Lower leg skin (tissue), 4 donors: Measurements from ENCODE around the gene MAP7. TPM values are rescaled to one million over a fixed set of nuclear protein-coding genes. Genes with fewer than 3 reads are reported as not detected.

Experiments
- DNase-seq, 2 donors: peaks; one replicate each; pipeline ENCODE4 v3.0.0-alpha.2; 2019; ENCODE audit warnings: low spot score in 2 of 2
- H3K4me3 ChIP-seq: fragments of 200-600 bp; sonication (generic); 2 replicates; pipeline ENCODE4 v1.5.1; 2017; ENCODE audit warnings: mild to moderate bottlenecking, low read depth; ENCODE audit not compliant: poor library complexity, severe bottlenecking
- POLR2A ChIP-seq, 2 donors: fragments of 450-650 bp; IDR thresholded peaks; one replicate each; pipeline ENCODE4 v1.6.1; 2016 to 2017; ENCODE audit warnings: antibody characterized with exemption in 2 of 2, mild to moderate bottlenecking in 1 of 2, moderate library complexity in 1 of 2
- WGBS, 2 donors: methylation state at CpG; one replicate each; pipeline ENCODE4 v1.1.5; 2018; 5-methylcytosine and 5-hydroxymethylcytosine counted together
- intact Hi-C: fragments of 100-400 bp; cut with DNase I; formaldehyde crosslinking; loops from one replicate; pipeline ENCODE4 v1.15.0; 2023; ENCODE audit warnings: low total_unique reads
- total RNA-seq, 4 donors: library from RNA; depleted of rRNA; stranded (reverse); fragments of >200 nt; gene quantifications; one replicate each; pipeline ENCODE4 v1.1.0, GENCODE V29; 2016
- TF ChIP-seq, protein P1 (sequence below), 3 donors: fragments of 450-650 bp; IDR thresholded peaks; one replicate each; pipeline ENCODE4 v1.5.1; 2016; ENCODE audit warnings: antibody characterized with exemption in 3 of 3, mild to moderate bottlenecking in 3 of 3, moderate library complexity in 2 of 3

Gene MAP7
- total RNA-seq, 4 donors from 2014 or later: 32.5 to 41.8 (median 39.0) TPM

DNA sequence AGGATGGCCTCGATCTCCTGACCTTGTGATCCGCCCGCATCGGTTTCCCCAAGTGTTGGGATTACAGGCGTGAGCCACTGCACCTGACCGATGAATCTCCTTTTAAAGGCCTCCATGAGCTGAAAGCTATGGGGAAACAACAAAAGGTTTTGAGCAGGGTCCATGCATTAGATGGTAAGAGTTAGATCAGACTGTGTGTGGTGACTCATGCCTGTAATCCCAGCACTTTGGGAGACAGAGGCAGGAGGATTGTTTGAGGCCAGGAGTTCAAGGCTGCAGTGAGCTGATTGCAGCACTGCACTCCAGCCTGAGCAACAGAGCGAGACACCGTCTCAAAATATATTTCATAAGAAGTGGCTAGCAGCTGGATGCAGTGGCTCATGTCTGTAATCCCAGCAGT is 219.6 kb downstream of the MAP7 start:
- WGBS, 2 donors: 96 to 100% methylated on average over 8 of the region's 8 CpGs
- TF ChIP-seq, protein P1, sequence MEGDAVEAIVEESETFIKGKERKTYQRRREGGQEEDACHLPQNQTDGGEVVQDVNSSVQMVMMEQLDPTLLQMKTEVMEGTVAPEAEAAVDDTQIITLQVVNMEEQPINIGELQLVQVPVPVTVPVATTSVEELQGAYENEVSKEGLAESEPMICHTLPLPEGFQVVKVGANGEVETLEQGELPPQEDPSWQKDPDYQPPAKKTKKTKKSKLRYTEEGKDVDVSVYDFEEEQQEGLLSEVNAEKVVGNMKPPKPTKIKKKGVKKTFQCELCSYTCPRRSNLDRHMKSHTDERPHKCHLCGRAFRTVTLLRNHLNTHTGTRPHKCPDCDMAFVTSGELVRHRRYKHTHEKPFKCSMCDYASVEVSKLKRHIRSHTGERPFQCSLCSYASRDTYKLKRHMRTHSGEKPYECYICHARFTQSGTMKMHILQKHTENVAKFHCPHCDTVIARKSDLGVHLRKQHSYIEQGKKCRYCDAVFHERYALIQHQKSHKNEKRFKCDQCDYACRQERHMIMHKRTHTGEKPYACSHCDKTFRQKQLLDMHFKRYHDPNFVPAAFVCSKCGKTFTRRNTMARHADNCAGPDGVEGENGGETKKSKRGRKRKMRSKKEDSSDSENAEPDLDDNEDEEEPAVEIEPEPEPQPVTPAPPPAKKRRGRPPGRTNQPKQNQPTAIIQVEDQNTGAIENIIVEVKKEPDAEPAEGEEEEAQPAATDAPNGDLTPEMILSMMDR (IDR thresholded peaks at IDR 0.05): no peak
- TF ChIP-seq POLR2A (IDR thresholded peaks at IDR 0.05): no peak
- intact Hi-C loops: no loop called here
- H3K4me3 ChIP-seq: no peak overlapping the region
- DNase-seq: no peak

DNA sequence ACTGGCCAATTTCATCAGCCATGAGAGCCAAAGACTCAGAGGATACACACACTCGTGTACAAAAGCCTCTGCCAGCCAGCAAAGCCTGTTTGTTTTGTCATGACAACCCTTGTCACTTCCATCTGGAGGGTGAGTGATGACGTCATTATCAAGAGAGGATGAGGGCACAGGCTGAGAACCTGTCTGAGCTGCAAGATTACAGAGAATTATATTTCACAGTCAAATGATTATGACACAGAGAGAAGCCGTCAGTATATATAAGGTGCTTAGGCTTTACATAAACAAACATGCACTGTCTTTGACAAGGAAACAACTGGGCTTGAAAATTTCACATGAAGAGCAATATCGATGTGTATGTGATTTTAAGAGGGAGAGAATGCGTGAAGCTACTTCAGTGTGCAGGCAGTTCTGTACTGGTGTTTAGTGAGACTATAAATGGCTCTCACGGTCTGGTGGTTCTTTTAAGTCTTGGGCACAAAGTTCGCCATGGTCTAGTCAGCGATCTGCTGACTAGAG is 224.1 kb downstream of the MAP7 start:
- no peak for TF ChIP-seq POLR2A (IDR thresholded peaks at IDR 0.05)
- TF ChIP-seq, protein P1 (IDR thresholded peaks at IDR 0.05): no peak
- intact Hi-C loops: no loop called here
- 71 to 72% methylated on average over 8 of the region's 8 CpGs for WGBS, 2 donors
- no peak overlapping the region for H3K4me3 ChIP-seq
- no peak for DNase-seq

DNA sequence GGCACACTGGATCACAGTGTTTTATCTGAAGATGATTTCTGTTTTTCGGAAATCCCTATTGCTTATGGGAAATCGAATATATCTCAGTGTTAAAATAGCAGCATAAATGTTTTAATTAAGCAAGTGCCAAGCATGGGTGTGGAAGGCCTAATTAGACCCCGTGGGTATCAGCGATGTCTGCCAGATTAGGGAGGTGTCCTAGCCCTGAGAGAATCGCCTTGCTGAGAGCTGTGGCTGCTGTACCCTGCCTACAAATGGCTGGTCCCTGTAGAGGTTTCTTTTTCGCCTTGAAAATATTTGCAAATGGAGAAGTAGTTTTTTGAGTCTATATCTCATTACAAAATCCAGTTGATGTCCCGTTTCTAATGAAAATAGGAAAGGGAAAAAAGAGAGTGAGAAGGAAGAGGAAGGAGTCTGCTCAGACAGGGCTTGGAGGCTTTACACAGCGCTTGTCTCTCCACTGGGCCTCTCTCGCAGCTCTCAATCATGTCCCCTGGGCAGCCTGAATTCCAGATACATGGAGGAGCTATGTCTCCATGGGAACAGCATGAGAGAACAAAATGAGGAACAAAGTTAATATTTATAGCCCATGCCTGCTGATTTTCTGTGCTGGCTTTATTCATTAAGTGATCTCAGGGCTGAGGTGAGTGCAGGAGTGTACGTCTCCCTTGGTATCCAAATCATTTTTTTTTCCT is 225.4 kb downstream of the MAP7 start:
- no peak for DNase-seq
- intact Hi-C loops: no loop called here
- TF ChIP-seq POLR2A (IDR thresholded peaks at IDR 0.05): no peak
- TF ChIP-seq, protein P1 (IDR thresholded peaks at IDR 0.05): no peak
- H3K4me3 ChIP-seq: no peak overlapping the region
- 32 to 43% methylated on average over 10 of the region's 10 CpGs for WGBS, 2 donors

DNA sequence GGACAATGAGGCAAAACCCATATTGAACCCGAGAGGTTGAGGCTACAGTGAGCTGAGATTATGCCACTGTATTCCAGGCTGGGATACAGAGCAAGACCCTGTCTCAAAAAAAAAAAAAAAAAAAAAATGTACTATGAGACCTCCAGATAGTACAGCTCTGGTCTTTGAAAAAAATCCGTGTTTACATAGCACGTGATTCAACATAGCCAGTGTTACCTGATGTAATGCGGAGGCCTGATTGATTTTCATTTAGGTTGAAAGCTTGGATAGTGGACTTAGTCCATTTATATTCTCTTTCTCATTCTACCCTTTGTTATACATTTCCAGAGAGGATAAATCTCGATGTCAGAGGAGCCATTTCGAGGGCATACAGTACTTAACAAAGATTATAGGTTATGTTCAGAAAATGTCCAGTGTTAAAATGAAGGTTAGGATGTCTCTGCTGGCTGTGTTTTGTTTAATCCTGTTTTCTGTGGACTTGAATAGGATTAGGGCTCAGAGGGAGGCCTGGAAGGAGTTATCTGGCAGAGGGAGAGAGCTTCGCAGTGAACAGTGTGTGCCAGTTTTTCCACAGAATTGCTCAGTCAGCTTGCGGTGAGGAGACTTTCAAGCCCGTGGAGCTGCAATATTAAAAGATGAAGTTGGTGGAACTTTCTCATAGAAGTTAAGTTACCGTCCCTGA is 226.7 kb downstream of the MAP7 start:
- DNase-seq: no peak
- intact Hi-C loops: no loop called here

DNA sequence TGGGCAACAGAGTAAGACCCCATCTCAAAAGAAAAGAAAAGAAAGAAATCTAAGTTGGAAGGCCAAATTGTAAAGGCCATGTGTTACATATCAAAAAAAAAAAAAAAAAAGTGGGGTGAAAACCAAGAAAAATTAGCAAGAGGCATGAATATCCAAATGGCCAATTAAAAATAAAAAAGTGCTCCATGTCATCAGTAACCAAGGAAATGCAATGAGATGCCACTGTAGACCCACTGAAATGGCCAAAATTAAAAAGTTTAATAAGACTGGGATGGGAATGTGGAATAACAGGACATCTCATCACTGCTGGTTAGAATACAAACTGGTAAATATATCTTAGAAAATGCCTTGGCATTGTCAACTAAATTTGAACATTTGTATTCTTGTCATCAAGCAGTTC is 230.5 kb downstream of the MAP7 start:
- intact Hi-C loops: no loop called here
- no peak for DNase-seq
- TF ChIP-seq POLR2A (IDR thresholded peaks at IDR 0.05): no peak
- TF ChIP-seq, protein P1 (IDR thresholded peaks at IDR 0.05): no peak
- H3K4me3 ChIP-seq: no peak overlapping the region

More for the DNA sequence above, 226.7 kb downstream of the MAP7 start:
- TF ChIP-seq, protein P1 (IDR thresholded peaks at IDR 0.05): no peak
- TF ChIP-seq POLR2A (IDR thresholded peaks at IDR 0.05): no peak
- whole genome bisulfite sequencing, 2 donors: 63 to 65% methylated on average over 10 of the region's 10 CpGs
- H3K4me3 ChIP-seq: no peak overlapping the region
